Endothelial cell of umbilical vein (primary cell): ENCODE data around the gene B3GNT9. TPM values are rescaled to one million over a fixed set of nuclear protein-coding genes. Genes with fewer than 3 reads are reported as not detected.

Experiments
- BruUV-seq: library from RNA; stranded (reverse); fragments of 400-500 nt; replicated peaks from 2 replicates; lab custom pipeline; 2021; lab: Mats Ljungman, UMichigan
- CTCF ChIA-PET: fragments of 300-600, 350-600 bp; sonication (Branson Sonifier 250); formaldehyde crosslinking; loops from one replicate; lab custom pipeline; 2021; ENCODE audit warnings: antibody characterized with exemption, inconsistent platforms; lab: Charles Lee
- POLR2A ChIA-PET: fragments of 300-600, 350-600 bp; sonication (Branson Sonifier 250); formaldehyde crosslinking; loops from one replicate; lab custom pipeline; 2021; ENCODE audit warnings: antibody characterized with exemption, inconsistent platforms; lab: Charles Lee
- DNase-seq: peaks from one replicate; pipeline ENCODE4 v3.0.0-alpha.2; 2011; ENCODE audit warnings: low read depth, low spot score
- FAIRE-seq: peaks from 2 replicates; lab custom pipeline; 2011; peaks lifted over from hg19 to GRCh38; lab: Jason Lieb, UNC
- H2AFZ ChIP-seq: 2 replicates; pipeline ENCODE4 v1.6.0; 2012; ENCODE audit warnings: low read depth, low read length, control low read depth, inconsistent platforms
- H3K27ac ChIP-seq: 2 replicates; pipeline ENCODE4 v1.5.1; 2011; ENCODE audit warnings: low read depth, mild to moderate bottlenecking, control low read depth, low read length, moderate library complexity; ENCODE audit not compliant: insufficient read depth
- H3K27me3 ChIP-seq, 2 experiments: 2 replicates each; pipeline versions ENCODE4 v1.6.0 to v1.6.1; 2011; ENCODE audit warnings: low read length in 2 of 2, mixed read lengths in 1 of 2; ENCODE audit not compliant: control insufficient read depth in 2 of 2, insufficient read depth in 2 of 2
- H3K36me3 ChIP-seq, 2 experiments: 2 replicates in 1 of 2; 3 replicates in 1 of 2; pipeline ENCODE4 v1.5.1; 2011; ENCODE audit warnings: low read length in 2 of 2, mild to moderate bottlenecking in 1 of 2, moderate library complexity in 1 of 2; ENCODE audit not compliant: control insufficient read depth in 2 of 2, insufficient read depth in 2 of 2; ENCODE audit errors: extremely low read depth in 1 of 2
- H3K4me1 ChIP-seq: 3 replicates; pipeline ENCODE4 v1.5.1; 2011; ENCODE audit warnings: mild to moderate bottlenecking, low read length; ENCODE audit not compliant: control insufficient read depth, insufficient read depth; ENCODE audit errors: extremely low read depth
- H3K4me2 ChIP-seq: 2 replicates; pipeline ENCODE4 v1.6.1; 2011; ENCODE audit warnings: low read length, control low read depth, mixed read lengths; ENCODE audit not compliant: insufficient read depth
- H3K4me3 ChIP-seq, 3 experiments: fragments of 200-600 bp in 1 of 3; sonication (generic), shearing (Covaris generic) in 1 of 3; replicated peaks in 1 of 3; 2 replicates each; pipeline ENCODE4 v1.5.1; 2011 to 2016; ENCODE audit warnings: control low read depth in 3 of 3, low read length in 3 of 3, mild to moderate bottlenecking in 2 of 3, inconsistent platforms in 1 of 3, low read depth in 1 of 3, moderate library complexity in 1 of 3; ENCODE audit not compliant: insufficient read depth in 1 of 3
- H3K79me2 ChIP-seq: 2 replicates; pipeline ENCODE4 v1.6.0; 2012; ENCODE audit warnings: low read length, inconsistent platforms; ENCODE audit not compliant: control insufficient read depth, insufficient read depth
- H3K9ac ChIP-seq: replicated peaks from 2 replicates; pipeline ENCODE3; 2011; ENCODE audit warnings: low read length, control low read depth; ENCODE audit not compliant: insufficient read depth; ENCODE audit errors: extremely low read depth
- H3K9me1 ChIP-seq: replicated peaks from 3 replicates; pipeline ENCODE4 v1.6.0; 2011; ENCODE audit warnings: mild to moderate bottlenecking, low read length; ENCODE audit not compliant: control insufficient read depth, insufficient read depth; ENCODE audit errors: extremely low read depth
- H3K9me3 ChIP-seq: replicated peaks from 2 replicates; pipeline ENCODE4 v1.5.1; 2012; ENCODE audit warnings: low read length, inconsistent platforms; ENCODE audit not compliant: control insufficient read depth, insufficient read depth
- H4K20me1 ChIP-seq: replicated peaks from 2 replicates; pipeline ENCODE3; 2011; ENCODE audit warnings: mild to moderate bottlenecking, low read length; ENCODE audit not compliant: control insufficient read depth, insufficient read depth; ENCODE audit errors: extremely low read depth
- CTCF ChIP-seq, 2 donors: IDR thresholded peaks; 1 replicate in 1 of 2; 2 replicates in 1 of 2; pipeline ENCODE4 v1.5.1; 2011; ENCODE audit warnings: low read length in 2 of 2, mild to moderate bottlenecking in 2 of 2, moderate library complexity in 2 of 2, control low read depth in 1 of 2, inconsistent platforms in 1 of 2, low read depth in 1 of 2; ENCODE audit not compliant: insufficient read depth in 1 of 2; ENCODE audit errors: extremely low read depth in 1 of 2
- EZH2 ChIP-seq: IDR thresholded peaks from 2 replicates; pipeline ENCODE4 v1.6.1; 2012; ENCODE audit warnings: borderline replicate concordance, low read depth, mild to moderate bottlenecking, moderate library complexity, low read length, inconsistent platforms; ENCODE audit not compliant: severe bottlenecking
- GATA2 ChIP-seq: IDR thresholded peaks from 2 replicates; pipeline ENCODE4 v1.7.0; 2011; ENCODE audit warnings: low read depth, mild to moderate bottlenecking, moderate library complexity, mixed read lengths, low read length; ENCODE audit not compliant: insufficient read length, insufficient read depth
- MAX ChIP-seq: IDR thresholded peaks from 2 replicates; pipeline ENCODE4 v1.6.1; 2011; ENCODE audit not compliant: insufficient read depth, insufficient read length
- MYC ChIP-seq: IDR thresholded peaks from one replicate; pipeline ENCODE4 v1.6.1; 2011; ENCODE audit warnings: mild to moderate bottlenecking, low read depth, low read length
- dilution Hi-C: fragments of 300-500 bp; cut with MboI; formaldehyde crosslinking; loops from one replicate; pipeline ENCODE4 v1.15.0; 2019; ENCODE audit warnings: low sequenced_read_pairs; ENCODE audit not compliant: extremely low pct_ligation_motif_present
- intact Hi-C: fragments of 100-400 bp; cut with micrococcal nuclease; formaldehyde crosslinking; loops from one replicate; pipeline ENCODE4 v1.10.0; 2022
- polyA plus RNA-seq, 4 experiments: library from polyadenylated mRNA; depleted of rRNA in 3 of 4; stranded (reverse) in 3 of 4; unstranded in 1 of 4; fragments of >200 nt; gene quantifications; 2 replicates each; pipeline versions ENCODE4 v1.2.1 to v1.2.3, GENCODE V29; 2011 to 2012; ENCODE audit warnings: missing spikeins in 1 of 4
- total RNA-seq: library from RNA; stranded (reverse); gene quantifications from 2 replicates; pipeline ENCODE4 v1.2.3, GENCODE V29; 2021

Gene B3GNT9
- total and polyA plus RNA-seq, 2 donors (not counting 3 experiments of a cell fraction or from before 2014, with no cell fraction given), result 4.0 to 6.4 TPM

- TF ChIP-seq MYC, result peak; percentile 34
- no peak for TF ChIP-seq GATA2
- TF ChIP-seq CTCF (IDR thresholded peaks at IDR 0.05; ENCODE audit: extremely low read depth in 1 of 2, insufficient read depth in 1 of 2, low read depth in 1 of 2, low read length in 2 of 2), result peak in 1 of 2 donors; percentile 58
- no peak for TF ChIP-seq EZH2
- TF ChIP-seq MAX, result no peak
- Histone ChIP-seq H3K4me1 (peaks cover 27% of the 10 kb centered on the region), H3K9me1 (no peaks in the 10 kb centered on the region), H3K9me3 (no peaks in the 10 kb centered on the region), H3K79me2 (no peaks in the 10 kb centered on the region), H3K36me3 (no peaks in the 10 kb centered on the region), H3K27ac (peak overlapping the region; percentile 4), H2AFZ (peak overlapping the region; percentile 47), H4K20me1 (no peaks in the 10 kb centered on the region), H3K27me3 (no peaks in the 10 kb centered on the region), H3K9ac (peak overlapping the region; percentile 14), H3K4me3 (peak overlapping the region in 2 of 3 experiments; percentile 9 to 32), H3K4me2 (peak overlapping the region; percentile 40)
- DNase-seq (peak; percentile 90), FAIRE-seq (peak; percentile 94)
- intact Hi-C loops (loop anchor here (1.0 kb wide), 1 partner anchor 9 kb away; the partner anchor contains the start of gene MATCAP1), dilution Hi-C loops (no loop called here)
- no TSS peak for BruUV-seq
- POLR2A ChIA-PET, result no interaction called here
- CTCF ChIA-PET, result interaction anchor here (0.6 to 3.2 kb wide), 8 partner anchors 11 to 257 kb away, joined by 3 to 25 read pairs (median 14); partner anchors contain the start of genes FBXL8, HSD11B2, HSF4 and TRADD
Measured at GRCh38 chr16:67173808-67174705, 23.3 kb upstream of the B3GNT9 start.
